ENCODE measurements around the gene ACLY. TPM values are rescaled to one million over a fixed set of nuclear protein-coding genes. Genes with fewer than 3 reads are reported as not detected.

ACLY gene
- total RNA-seq, 1 donor: 446 TPM

- no peak for TF ChIP-seq CTCF (IDR thresholded peaks at IDR 0.05; ENCODE audit: insufficient read depth, low read depth, low read length)
- no peak overlapping the region for H3K4me3 ChIP-seq (ENCODE audit: low read depth, low read length)
- DNase-seq (ENCODE audit: low read depth): peak; percentile 93
Observed at GRCh38 chr17:41910701-41911391, 7.9 kb downstream of the ACLY start.

DNA sequence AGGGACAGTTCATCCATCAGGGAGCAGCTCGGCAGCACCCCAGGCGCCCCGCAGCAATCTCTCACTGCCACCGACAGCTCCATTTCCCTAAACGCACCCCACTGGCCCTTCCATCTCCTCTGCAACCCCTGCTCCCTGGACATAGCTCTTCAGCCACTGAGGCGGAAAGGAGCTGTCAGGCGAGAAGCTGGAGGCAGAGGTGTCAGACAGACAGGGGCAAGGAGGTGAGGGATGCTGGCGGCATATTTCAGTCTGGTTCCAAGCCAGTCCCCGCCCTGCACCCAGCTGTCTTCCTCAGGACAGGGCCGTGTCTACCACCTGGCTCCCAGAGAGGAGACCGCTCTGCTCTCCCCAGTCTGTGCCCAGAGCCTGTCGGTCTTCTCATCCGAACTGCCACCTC is 9.7 kb downstream of the ACLY start:
- DNase-seq (ENCODE audit: low read depth): no peak
- TF ChIP-seq CTCF (IDR thresholded peaks at IDR 0.05; ENCODE audit: insufficient read depth, low read depth, low read length): no peak
- H3K4me3 ChIP-seq (ENCODE audit: low read depth, low read length): no peak overlapping the region

GRCh38 chr17:41907633-41908539 is 10.9 kb downstream of the ACLY start:
- H3K4me3 ChIP-seq (ENCODE audit: low read depth, low read length): no peak overlapping the region
- peak; percentile 39 for DNase-seq (ENCODE audit: low read depth)
- no peak for TF ChIP-seq CTCF (IDR thresholded peaks at IDR 0.05; ENCODE audit: insufficient read depth, low read depth, low read length)

GRCh38 chr17:41907185-41907556 is 11.6 kb downstream of the ACLY start:
- no peak for TF ChIP-seq CTCF (IDR thresholded peaks at IDR 0.05; ENCODE audit: insufficient read depth, low read depth, low read length)
- no peak overlapping the region for H3K4me3 ChIP-seq (ENCODE audit: low read depth, low read length)
- DNase-seq (ENCODE audit: low read depth): peak; percentile 60

GRCh38 chr17:41906465-41907184 is 12.1 kb downstream of the ACLY start:
- no peak overlapping the region for H3K4me3 ChIP-seq (ENCODE audit: low read depth, low read length)
- TF ChIP-seq CTCF (IDR thresholded peaks at IDR 0.05; ENCODE audit: insufficient read depth, low read depth, low read length): no peak
- DNase-seq (ENCODE audit: low read depth): peak; percentile 69

GRCh38 chr17:41905172-41905571 is 13.6 kb downstream of the ACLY start:
- DNase-seq (ENCODE audit: low read depth): no peak
- H3K4me3 ChIP-seq (ENCODE audit: low read depth, low read length): no peak overlapping the region
- no peak for TF ChIP-seq CTCF (IDR thresholded peaks at IDR 0.05; ENCODE audit: insufficient read depth, low read depth, low read length)
